Suppressor macrophage (primary cell): ENCODE data around the gene SPR.

Source experiments
- DNase-seq, 4 experiments: peaks; one replicate each; pipeline ENCODE4 v3.0.0-alpha.2; 2020 to 2022

Gene SPR

GRCh38 chr2:72932045-72932740, 45.0 kb downstream of the SPR start:
- DNase-seq, result no peak

DNA sequence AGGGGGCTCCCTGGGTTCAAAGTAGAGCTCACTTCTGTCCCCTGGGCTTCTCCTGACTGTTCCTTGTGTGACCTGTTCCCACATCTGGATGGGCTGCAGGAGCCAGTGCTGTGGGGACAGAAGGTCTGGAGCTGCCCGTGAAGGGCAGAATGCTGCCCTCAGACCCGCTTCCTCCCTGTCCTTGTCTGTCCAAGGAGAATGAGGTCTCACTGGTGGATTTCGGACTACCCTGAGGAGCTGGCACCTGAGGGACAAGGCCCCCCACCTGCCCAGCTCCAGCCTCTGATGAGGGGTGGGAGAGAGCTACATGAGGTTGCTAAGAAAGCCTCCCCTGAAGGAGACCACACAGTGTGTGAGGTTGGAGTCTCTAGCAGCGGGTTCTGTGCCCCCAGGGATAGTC, 45.6 kb downstream of the SPR start:
- DNase-seq, result no peak

DNA sequence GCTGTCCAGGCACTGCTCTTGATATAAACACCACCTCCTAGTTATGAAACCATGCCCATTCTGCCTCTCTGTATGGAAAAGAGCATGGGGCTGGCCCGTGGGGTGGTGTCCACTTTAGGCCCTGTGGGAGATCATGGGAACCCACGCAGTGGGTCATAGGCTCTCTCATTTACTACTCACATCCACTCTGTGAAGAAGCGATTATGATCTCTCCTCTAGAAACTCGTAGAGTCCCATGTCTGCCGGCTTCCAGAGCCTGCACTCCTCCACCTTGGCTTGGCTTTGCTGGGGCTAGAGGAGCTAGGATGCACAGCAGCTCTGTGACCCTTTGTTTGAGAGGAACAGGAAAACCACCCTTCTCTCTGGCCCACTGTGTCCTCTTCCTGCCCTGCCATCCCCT, 46.0 kb downstream of the SPR start:
- no peak for DNase-seq

DNA sequence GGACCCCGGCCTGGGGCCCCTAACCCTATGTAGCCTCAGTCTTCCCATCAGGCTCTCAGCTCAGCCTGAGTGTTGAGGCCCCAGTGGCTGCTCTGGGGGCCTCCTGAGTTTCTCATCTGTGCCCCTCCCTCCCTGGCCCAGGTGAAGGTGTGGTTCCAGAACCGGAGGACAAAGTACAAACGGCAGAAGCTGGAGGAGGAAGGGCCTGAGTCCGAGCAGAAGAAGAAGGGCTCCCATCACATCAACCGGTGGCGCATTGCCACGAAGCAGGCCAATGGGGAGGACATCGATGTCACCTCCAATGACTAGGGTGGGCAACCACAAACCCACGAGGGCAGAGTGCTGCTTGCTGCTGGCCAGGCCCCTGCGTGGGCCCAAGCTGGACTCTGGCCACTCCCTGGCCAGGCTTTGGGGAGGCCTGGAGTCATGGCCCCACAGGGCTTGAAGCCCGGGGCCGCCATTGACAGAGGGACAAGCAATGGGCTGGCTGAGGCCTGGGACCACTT, 46.5 kb downstream of the SPR start:
- DNase-seq, result no peak

DNA sequence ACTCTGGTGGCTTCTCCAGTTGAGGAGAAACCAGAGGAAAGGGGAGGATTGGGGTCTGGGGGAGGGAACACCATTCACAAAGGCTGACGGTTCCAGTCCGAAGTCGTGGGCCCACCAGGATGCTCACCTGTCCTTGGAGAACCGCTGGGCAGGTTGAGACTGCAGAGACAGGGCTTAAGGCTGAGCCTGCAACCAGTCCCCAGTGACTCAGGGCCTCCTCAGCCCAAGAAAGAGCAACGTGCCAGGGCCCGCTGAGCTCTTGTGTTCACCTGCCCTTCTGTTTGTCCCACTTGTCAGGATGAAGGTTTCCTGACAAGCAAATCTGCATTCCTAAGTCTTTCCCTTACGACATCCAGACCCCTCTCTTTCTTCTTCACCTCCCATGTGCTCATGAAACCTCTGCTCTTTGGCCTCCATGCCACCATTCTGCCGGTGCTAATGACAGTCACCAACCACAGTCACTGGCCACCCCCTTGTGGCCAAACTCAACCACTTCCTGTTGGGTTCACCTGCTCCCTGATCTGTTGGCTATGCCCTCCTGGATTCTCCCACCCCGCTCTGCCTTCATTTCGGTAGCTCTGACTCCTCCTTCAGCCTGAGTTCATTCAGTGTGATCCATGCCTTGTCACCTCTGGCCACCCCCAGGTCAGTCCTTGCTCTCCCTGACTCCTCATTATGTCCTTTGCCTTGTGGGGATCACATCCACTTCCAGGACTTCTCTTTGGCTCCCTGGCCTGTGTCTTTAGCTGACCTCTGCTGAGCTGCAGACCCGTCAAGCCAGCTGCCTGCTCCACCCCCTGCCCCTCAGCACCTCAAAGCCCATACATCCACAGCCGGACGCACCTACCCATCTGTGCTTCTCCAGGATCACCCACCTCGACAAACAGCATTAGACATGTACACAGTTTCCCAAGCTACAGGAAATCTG, 47.7 kb downstream of the SPR start:
- peak; percentile 21 to 52 (median 36) for DNase-seq

- no peak for DNase-seq
Measured at GRCh38 chr2:72935611-72935957, 48.4 kb downstream of the SPR start.

DNA sequence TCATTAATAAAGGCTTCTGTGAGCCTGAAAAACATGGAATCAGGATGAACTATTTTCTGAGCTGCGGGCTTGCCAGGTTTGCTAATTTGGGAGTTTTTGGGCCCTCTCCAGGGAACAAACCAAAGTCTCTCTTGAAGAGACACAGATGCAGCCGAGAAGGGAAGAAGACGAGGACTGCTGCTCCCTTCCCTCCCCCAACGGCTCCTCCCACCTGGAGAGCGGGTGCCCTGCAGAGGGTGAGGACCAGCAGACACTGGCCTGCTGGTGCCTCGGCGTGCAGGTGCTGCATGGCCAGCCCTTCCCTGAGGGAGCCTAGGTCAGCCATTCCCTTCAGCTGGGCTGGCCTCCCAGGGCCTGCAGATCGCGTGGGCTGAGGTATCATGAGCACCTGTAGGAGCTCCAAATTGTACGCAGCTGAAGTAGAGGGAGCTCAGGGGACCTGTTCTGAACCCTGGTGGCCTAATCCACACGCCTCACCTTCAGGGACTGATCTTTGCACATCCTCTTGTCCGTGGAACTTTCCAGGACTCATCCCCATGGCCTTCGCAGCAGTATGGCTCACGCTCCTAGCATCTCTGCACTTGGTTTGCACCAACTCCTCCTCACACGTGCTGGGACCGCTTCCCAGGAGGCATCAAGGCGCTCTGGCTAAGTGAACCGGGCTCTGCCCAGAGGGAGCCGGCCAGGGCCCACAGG, 49.6 kb downstream of the SPR start:
- no peak for DNase-seq

GRCh38 chr2:72937356-72937669, 50.1 kb downstream of the SPR start:
- no peak for DNase-seq

GRCh38 chr2:72938455-72938854, 51.2 kb downstream of the SPR start:
- DNase-seq, result no peak

GRCh38 chr2:72940361-72940760, 53.2 kb downstream of the SPR start:
- no peak for DNase-seq

GRCh38 chr2:72940786-72941185, 53.6 kb downstream of the SPR start:
- DNase-seq, result no peak
